Subcutaneous preadipocyte (primary cell): Measurements from ENCODE around the gene CPXM2. TPM values are rescaled to one million over a fixed set of nuclear protein-coding genes. Genes with fewer than 3 reads are reported as not detected.

Source experiments
- total RNA-seq: library from RNA; depleted of rRNA; stranded (reverse); fragments of >200 nt; gene quantifications from 2 replicates; pipeline ENCODE4 v1.2.3, GENCODE V29; 2012

Gene CPXM2
- total RNA-seq, result under 0.01 and 0.39 TPM in 2 replicates

GRCh38 chr10:123891144-123892071 lies at the start of gene CPXM2:
CPXM2 (minus strand) TSS chr10:123891807; CDS start chr10:123891659, 148 bp downstream.

Other genes starting within 250 kb of the CPXM2 start
- not detected in 2 replicates for gene GPR26, start 225.5 kb downstream of the CPXM2 start, total RNA-seq
- 3.3 and 10.7 TPM in 2 replicates for gene CHST15, start 201.8 kb upstream of the CPXM2 start, total RNA-seq